Activated CD8-positive, alpha-beta memory T cell treated with anti-CD3 and anti-CD28 coated beads, Interleukin-2, amount 50 U/mL, for 48 hours (primary cell): Measurements from ENCODE around the gene RAB36.

ENCODE experiments used
- DNase-seq: peaks from one replicate; pipeline ENCODE4 v3.0.0-alpha.2; 2020

RAB36 gene

GRCh38 chr22:23211622-23212021 lies 66.3 kb downstream of the RAB36 start:
- DNase-seq = no peak

- DNase-seq = no peak
Measured at GRCh38 chr22:23212061-23213021, 67.1 kb downstream of the RAB36 start.

- DNase-seq = no peak
Measured at GRCh38 chr22:23213022-23213555, 67.8 kb downstream of the RAB36 start.

GRCh38 chr22:23213581-23214334 lies 68.5 kb downstream of the RAB36 start:
- DNase-seq = no peak
